ENCODE results near the gene MTSS2.
"Not testable (repeated sequence)": the region's sequence is repeated elsewhere in the genome, so short reads cannot be mapped to it uniquely, and the experiment has no call there.

The MTSS2 gene

GRCh38 chr16:70651524-70651923, 34.3 kb downstream of the MTSS2 start:
- no peak for DNase-seq

GRCh38 chr16:70650216-70650615, 35.6 kb downstream of the MTSS2 start:
- DNase-seq = no peak

GRCh38 chr16:70649300-70649699, 36.6 kb downstream of the MTSS2 start:
- no peak for DNase-seq

GRCh38 chr16:70648606-70649005, 37.2 kb downstream of the MTSS2 start:
- no peak for DNase-seq

- no peak for DNase-seq
Observed at GRCh38 chr16:70647441-70648359, 38.2 kb downstream of the MTSS2 start.

GRCh38 chr16:70646260-70647241, 39.3 kb downstream of the MTSS2 start, which contains the start of gene IL34:
Gene IL34, plus strand, starts transcription at chr16:70646559. Its CDS starts 389 bp downstream, at chr16:70646948.
- DNase-seq = no peak

GRCh38 chr16:70644763-70645597, 40.9 kb downstream of the MTSS2 start:
- no peak for DNase-seq

GRCh38 chr16:70643264-70643663, 42.6 kb downstream of the MTSS2 start:
- not testable (repeated sequence) for DNase-seq

- no peak for DNase-seq
Observed at GRCh38 chr16:70642633-70643032, 43.2 kb downstream of the MTSS2 start.

- DNase-seq = no peak
Observed at GRCh38 chr16:70638814-70639792, 46.8 kb downstream of the MTSS2 start.

Measured in activated CD8-positive, alpha-beta memory T cell treated with anti-CD3 and anti-CD28 coated beads, Interleukin-2, amount 50 U/mL, for 4 hours (primary cell).